Stimulated activated naive CD4-positive, alpha-beta T cell (primary cell): ENCODE data around the gene SLC4A8.
"Not testable (repeated sequence)": the region's sequence is repeated elsewhere in the genome, so short reads cannot be mapped to it uniquely, and the experiment has no call there.

ENCODE experiments used
- DNase-seq, 6 experiments: peaks; one replicate each; lab custom pipeline; 2025; lab: John Stamatoyannopoulos, UW

Gene SLC4A8

GRCh38 chr12:51429700-51430099 lies 5.1 kb downstream of the SLC4A8 start:
- DNase-seq, result no peak

- no peak for DNase-seq
Observed at GRCh38 chr12:51430196-51430895, 5.7 kb downstream of the SLC4A8 start.

GRCh38 chr12:51432921-51433320 lies 8.3 kb downstream of the SLC4A8 start:
- no peak for DNase-seq

GRCh38 chr12:51434305-51434704 lies 9.7 kb downstream of the SLC4A8 start:
- DNase-seq, result no peak

- no peak for DNase-seq
Observed at GRCh38 chr12:51437431-51437830, 12.8 kb downstream of the SLC4A8 start.

- no peak for DNase-seq
Observed at GRCh38 chr12:51439330-51439729, 14.7 kb downstream of the SLC4A8 start.

- DNase-seq, result no peak
Observed at GRCh38 chr12:51441583-51441982, 17.0 kb downstream of the SLC4A8 start.

GRCh38 chr12:51442324-51442723 lies 17.7 kb downstream of the SLC4A8 start:
- DNase-seq, result no peak

GRCh38 chr12:51443573-51443972 lies 18.9 kb downstream of the SLC4A8 start:
- no peak for DNase-seq

GRCh38 chr12:51448618-51449256 lies 24.1 kb downstream of the SLC4A8 start:
- DNase-seq, result no peak

GRCh38 chr12:51449580-51450246 lies 25.1 kb downstream of the SLC4A8 start:
- DNase-seq, result no peak

- no peak for DNase-seq
Observed at GRCh38 chr12:51450333-51450732, 25.7 kb downstream of the SLC4A8 start.

- DNase-seq, result no peak
Observed at GRCh38 chr12:51450806-51451205, 26.2 kb downstream of the SLC4A8 start.

- not testable (repeated sequence) for DNase-seq
Observed at GRCh38 chr12:51454016-51454415, 29.4 kb downstream of the SLC4A8 start.

GRCh38 chr12:51455050-51455449 lies 30.4 kb downstream of the SLC4A8 start:
- DNase-seq, result not testable (repeated sequence)

- no peak for DNase-seq
Observed at GRCh38 chr12:51458635-51459034, 34.0 kb downstream of the SLC4A8 start.

GRCh38 chr12:51460519-51460918 lies 35.9 kb downstream of the SLC4A8 start:
- DNase-seq, result no peak

- no peak for DNase-seq
Observed at GRCh38 chr12:51465491-51465890, 40.9 kb downstream of the SLC4A8 start.

GRCh38 chr12:51470116-51470515 lies 45.5 kb downstream of the SLC4A8 start:
- DNase-seq, result no peak

- no peak for DNase-seq
Observed at GRCh38 chr12:51471111-51471864, 46.7 kb downstream of the SLC4A8 start.

GRCh38 chr12:51472984-51473383 lies 48.4 kb downstream of the SLC4A8 start:
- no peak for DNase-seq

GRCh38 chr12:51473947-51474346 lies 49.3 kb downstream of the SLC4A8 start:
- no peak for DNase-seq
